Activated B cell treated with CpG ODN at 0.5 μM for 24 hours (primary cell): ENCODE measurements around the gene SULT1A3. TPM values are rescaled to one million over a fixed set of nuclear protein-coding genes. Genes with fewer than 3 reads are reported as not detected.

ENCODE experiments used
- ATAC-seq: fragments of 200-7000 bp; cut with Tn5 transposase; one replicate; pipeline ENCODE4 v1.10.0; 2021; ENCODE audit warnings: low read depth, mild to moderate bottlenecking, moderate library complexity
- CTCF ChIA-PET: fragments of 350-600 bp; sonication (Branson Sonifier 250); formaldehyde crosslinking; loops from one replicate; lab custom pipeline; 2021; ENCODE audit warnings: antibody characterized with exemption; lab: Charles Lee
- POLR2A ChIA-PET: fragments of 350-600 bp; sonication (Branson Sonifier 250); formaldehyde crosslinking; loops from one replicate; lab custom pipeline; 2021; ENCODE audit warnings: antibody characterized with exemption; lab: Charles Lee
- DNase-seq: peaks from one replicate; pipeline ENCODE4 v3.0.0; 2022
- H3K27ac Mint-ChIP-seq: one replicate; pipeline ENCODE4 v1.8.0; 2020; ENCODE audit warnings: mixed read lengths
- H3K27me3 Mint-ChIP-seq: one replicate; pipeline ENCODE4 v1.8.0; 2021; ENCODE audit warnings: mixed read lengths
- H3K36me3 Mint-ChIP-seq: one replicate; pipeline ENCODE4 v1.8.0; 2021; ENCODE audit warnings: low read depth, mixed read lengths
- H3K4me1 Mint-ChIP-seq: one replicate; pipeline ENCODE4 v1.8.0; 2021; ENCODE audit warnings: mixed read lengths
- H3K4me3 Mint-ChIP-seq: one replicate; pipeline ENCODE4 v1.8.0; 2020; ENCODE audit warnings: mild to moderate bottlenecking, mixed read lengths
- H3K9me3 Mint-ChIP-seq: one replicate; pipeline ENCODE4 v1.8.0; 2020; ENCODE audit warnings: mixed read lengths
- CTCF ChIP-seq: fragments of 200-600 bp; IDR thresholded peaks from one replicate; pipeline ENCODE4 v1.8.0; 2022; ENCODE audit warnings: antibody characterized with exemption, mild to moderate bottlenecking
- intact Hi-C: fragments of 100-400 bp; cut with micrococcal nuclease; formaldehyde crosslinking; loops from one replicate; pipeline ENCODE4 v1.15.1; 2024
- total RNA-seq: library from RNA; stranded (reverse); gene quantifications from 2 replicates; pipeline ENCODE4 v1.2.3, GENCODE V29; 2022

SULT1A3 gene
- total RNA-seq, 1 donor from 2014 or later: 23.3 TPM

- no peak overlapping the region for H3K27ac Mint-ChIP-seq
- ATAC-seq (no peak), DNase-seq (no peak)
- no peak for TF ChIP-seq CTCF
- intact Hi-C loops: no loop called here
- CTCF ChIA-PET: no interaction called here
- H3K4me3 Mint-ChIP-seq: no peak overlapping the region
- peaks cover 16% of the 10 kb centered on the region for H3K4me1 Mint-ChIP-seq
- H3K27me3 Mint-ChIP-seq: no peaks in the 10 kb centered on the region
- peaks cover 12% of the 10 kb centered on the region for H3K36me3 Mint-ChIP-seq
- POLR2A ChIA-PET: interaction anchor here (0.6 to 0.7 kb wide), 3 partner anchors 15 to 43 kb away, joined by 3 to 8 read pairs (median 7); no protein-coding TSS in a partner anchor
- no peaks in the 10 kb centered on the region for H3K9me3 Mint-ChIP-seq
Observed at GRCh38 chr16:30179931-30180330, 19.1 kb upstream of the SULT1A3 start.

GRCh38 chr16:30180741-30181140 lies 18.3 kb upstream of the SULT1A3 start:
- POLR2A ChIA-PET: interaction anchor here (0.6 to 0.7 kb wide), 4 partner anchors 16 to 150 kb away, joined by 3 to 8 read pairs (median 6); partner anchors contain the start of gene TLCD3B
- no peaks in the 10 kb centered on the region for H3K27me3 Mint-ChIP-seq
- peaks cover 19% of the 10 kb centered on the region for H3K4me1 Mint-ChIP-seq
- intact Hi-C loops: no loop called here
- H3K4me3 Mint-ChIP-seq: no peak overlapping the region
- ATAC-seq: no peak
- no peak overlapping the region for H3K27ac Mint-ChIP-seq
- H3K9me3 Mint-ChIP-seq: no peaks in the 10 kb centered on the region
- CTCF ChIA-PET: no interaction called here
- no peak for TF ChIP-seq CTCF
- peaks cover 15% of the 10 kb centered on the region for H3K36me3 Mint-ChIP-seq
- DNase-seq: no peak

GRCh38 chr16:30183233-30184095 lies 15.6 kb upstream of the SULT1A3 start, which contains the start of gene CORO1A:
Gene CORO1A (plus strand): TSS chr16:30183602. CDS start chr16:30185210, 1,608 bp downstream.
- Mint-ChIP-seq H3K4me1 (peaks cover 41% of the 10 kb centered on the region), H3K27ac (peak within 1 kb of the TSS; percentile 97), H3K27me3 (no peaks in the 10 kb centered on the region), H3K4me3 (peak within 1 kb of the TSS; percentile 98), H3K36me3 (peaks cover 38% of the 10 kb centered on the region), H3K9me3 (no peaks in the 10 kb centered on the region)
- ATAC-seq: peak; percentile 60
- intact Hi-C loops: loop anchor here (1.0 kb wide), 2 partner anchors 60 to 91 kb away; partner anchors contain the start of gene MAPK3
- peak; percentile 86 for DNase-seq
- CTCF ChIA-PET: interaction anchor here (1.0 to 4.4 kb wide), 3 partner anchors 40 to 91 kb away, joined by 3 to 33 read pairs (median 6); partner anchors contain the start of gene TBX6
- POLR2A ChIA-PET: interaction anchor here (0.6 to 7.4 kb wide), 46 partner anchors 9 to 1275 kb away, joined by 3 to 335 read pairs (median 5); partner anchors contain the start of genes ALDOA, DCTPP1, FBRS and FBXL19
- no peak for TF ChIP-seq CTCF

- peak; percentile 70 for DNase-seq
- ChIA-PET POLR2A (interaction anchor here (0.6 to 7.4 kb wide), 31 partner anchors 10 to 1274 kb away, joined by 3 to 335 read pairs (median 7); partner anchors contain the start of genes ALDOA, DCTPP1, FBRS and GDPD3), CTCF (interaction anchor here (1.0 to 4.4 kb wide), 2 partner anchors 41 to 92 kb away, joined by 6 to 33 read pairs; partner anchors contain the start of gene TBX6)
- TF ChIP-seq CTCF: no peak
- Mint-ChIP-seq H3K4me3 (peak overlapping the region; percentile 98), H3K27ac (peak overlapping the region; percentile 97), H3K27me3 (no peaks in the 10 kb centered on the region), H3K4me1 (peaks cover 41% of the 10 kb centered on the region), H3K36me3 (peaks cover 38% of the 10 kb centered on the region), H3K9me3 (no peaks in the 10 kb centered on the region)
- intact Hi-C loops: no loop called here
- peak; percentile 1 for ATAC-seq
Observed at GRCh38 chr16:30184096-30184890, 14.8 kb upstream of the SULT1A3 start.
